H9 (cell line): Measurements from ENCODE around the gene LRP1B. TPM values are rescaled to one million over a fixed set of nuclear protein-coding genes. Genes with fewer than 3 reads are reported as not detected.

Experiments
- DNase-seq: peaks from one replicate; pipeline ENCODE4 v3.0.0-alpha.2; 2017
- H2AFZ ChIP-seq: one replicate; pipeline ENCODE4 v1.6.1; 2013; ENCODE audit warnings: mild to moderate bottlenecking, low read length, control low read depth, moderate library complexity
- H2AK5ac ChIP-seq: 2 replicates; pipeline ENCODE4 v1.6.1; 2013; ENCODE audit warnings: low read length, control low read depth, mixed read lengths; ENCODE audit not compliant: insufficient read length
- H2BK120ac ChIP-seq: one replicate; pipeline ENCODE4 v1.6.1; 2013; ENCODE audit warnings: low read depth, mild to moderate bottlenecking, low read length, control low read depth, inconsistent platforms; ENCODE audit not compliant: poor library complexity, severe bottlenecking
- H2BK12ac ChIP-seq: 2 replicates; pipeline ENCODE4 v1.6.1; 2013; ENCODE audit warnings: low read length, control low read depth, mixed read lengths, low read depth; ENCODE audit not compliant: insufficient read length
- H2BK15ac ChIP-seq: 2 replicates; pipeline ENCODE4 v1.6.1; 2013; ENCODE audit warnings: low read depth, low read length, control low read depth
- H2BK20ac ChIP-seq: one replicate; pipeline ENCODE4 v1.6.1; 2013; ENCODE audit warnings: low read depth, mild to moderate bottlenecking, low read length, control low read depth, inconsistent platforms; ENCODE audit not compliant: poor library complexity, severe bottlenecking
- H2BK5ac ChIP-seq: 2 replicates; pipeline ENCODE4 v1.6.1; 2013; ENCODE audit warnings: low read length, control low read depth, mixed read lengths; ENCODE audit not compliant: insufficient read length
- H3K14ac ChIP-seq: 2 replicates; pipeline ENCODE4 v1.6.1; 2013; ENCODE audit warnings: low read length, control low read depth; ENCODE audit not compliant: insufficient read depth
- H3K18ac ChIP-seq: 2 replicates; pipeline ENCODE4 v1.6.1; 2013; ENCODE audit warnings: low read depth, mild to moderate bottlenecking, mixed read lengths, low read length, control low read depth; ENCODE audit not compliant: insufficient read length
- H3K23ac ChIP-seq: 2 replicates; pipeline ENCODE4 v1.6.1; 2013; ENCODE audit warnings: low read length, control low read depth, mixed read lengths, low read depth; ENCODE audit not compliant: insufficient read length
- H3K23me2 ChIP-seq: 2 replicates; pipeline ENCODE4 v1.6.1; 2013; ENCODE audit warnings: low read depth, mild to moderate bottlenecking, mixed read lengths, low read length, control low read depth; ENCODE audit not compliant: insufficient read length, poor library complexity, severe bottlenecking
- H3K27ac ChIP-seq: 2 replicates; pipeline ENCODE4 v1.5.1; 2013; ENCODE audit warnings: low read length, control low read depth, mixed read lengths, low read depth; ENCODE audit not compliant: insufficient read length
- H3K27me3 ChIP-seq: 2 replicates; pipeline ENCODE4 v1.6.1; 2013; ENCODE audit warnings: low read length, control low read depth, inconsistent platforms; ENCODE audit not compliant: insufficient read depth
- H3K4ac ChIP-seq: 2 replicates; pipeline ENCODE4 v1.6.1; 2013; ENCODE audit warnings: low read depth, mild to moderate bottlenecking, control low read depth, inconsistent platforms, low read length, moderate library complexity
- H3K4me1 ChIP-seq: 2 replicates; pipeline ENCODE4 v1.6.1; 2013; ENCODE audit warnings: low read length, control low read depth, inconsistent platforms; ENCODE audit not compliant: insufficient read depth
- H3K4me2 ChIP-seq: 2 replicates; pipeline ENCODE4 v1.6.1; 2013; ENCODE audit warnings: low read length, control low read depth, mixed read lengths; ENCODE audit not compliant: insufficient read length, insufficient read depth
- H3K56ac ChIP-seq: 2 replicates; pipeline ENCODE4 v1.6.1; 2013; ENCODE audit warnings: low read depth, mild to moderate bottlenecking, mixed read lengths, low read length, control low read depth; ENCODE audit not compliant: insufficient read length
- H3K79me1 ChIP-seq: 2 replicates; pipeline ENCODE4 v1.6.1; 2013; ENCODE audit warnings: low read depth, mild to moderate bottlenecking, moderate library complexity, low read length, control low read depth, inconsistent platforms; ENCODE audit not compliant: insufficient read depth, poor library complexity, severe bottlenecking
- H3K79me2 ChIP-seq: 2 replicates; pipeline ENCODE4 v1.6.1; 2013; ENCODE audit warnings: low read length, control low read depth, inconsistent platforms; ENCODE audit not compliant: insufficient read depth
- H3K9ac ChIP-seq: 2 replicates; pipeline ENCODE4 v1.6.1; 2013; ENCODE audit warnings: low read length, control low read depth, mixed read lengths; ENCODE audit not compliant: insufficient read length; ENCODE audit errors: extremely low read depth
- H3K9me3 ChIP-seq: one replicate; pipeline ENCODE4 v1.6.1; 2013; ENCODE audit warnings: low read depth, low read length, inconsistent platforms; ENCODE audit not compliant: control insufficient read depth
- H3T11ph ChIP-seq: one replicate; pipeline ENCODE4 v1.6.1; 2013; ENCODE audit warnings: mild to moderate bottlenecking, low read length, control low read depth, inconsistent platforms
- H4K20me1 ChIP-seq: one replicate; pipeline ENCODE4 v1.6.1; 2013; ENCODE audit not compliant: control insufficient read depth, insufficient read length, insufficient read depth
- H4K5ac ChIP-seq: 2 replicates; pipeline ENCODE4 v1.6.1; 2013; ENCODE audit warnings: low read depth, mild to moderate bottlenecking, mixed read lengths, low read length, control low read depth; ENCODE audit not compliant: insufficient read length
- H4K8ac ChIP-seq: replicated peaks from 2 replicates; pipeline ENCODE4 v1.6.1; 2013; ENCODE audit warnings: low read length, control low read depth, mixed read lengths, low read depth; ENCODE audit not compliant: insufficient read length
- H4K91ac ChIP-seq: 2 replicates; pipeline ENCODE4 v1.6.1; 2013; ENCODE audit warnings: low read depth, mild to moderate bottlenecking, moderate library complexity, mixed read lengths, low read length, control low read depth; ENCODE audit not compliant: insufficient read length
- H3K27ac Mint-ChIP-seq, 3 experiments: 2 replicates in 2 of 3; 3 replicates in 1 of 3; pipeline ENCODE4 v1.8.0; 2020 to 2021; ENCODE audit warnings: mixed read lengths in 3 of 3, mild to moderate bottlenecking in 1 of 3, moderate library complexity in 1 of 3
- H3K27me3 Mint-ChIP-seq: 2 replicates; pipeline ENCODE4 v1.8.0; 2021; ENCODE audit warnings: low read depth, mild to moderate bottlenecking, moderate library complexity, mixed read lengths
- H3K36me3 Mint-ChIP-seq, 3 experiments: 2 replicates in 2 of 3; 3 replicates in 1 of 3; pipeline ENCODE4 v1.8.0; 2020 to 2021; ENCODE audit warnings: low read depth in 3 of 3, mixed read lengths in 3 of 3; ENCODE audit not compliant: insufficient read depth in 1 of 3
- H3K4me1 Mint-ChIP-seq, 2 experiments: 2 replicates each; pipeline ENCODE4 v1.8.0; 2020; ENCODE audit warnings: mixed read lengths in 2 of 2
- H3K4me3 Mint-ChIP-seq, 2 experiments: 2 replicates in 1 of 2; 3 replicates in 1 of 2; pipeline ENCODE4 v1.8.0; 2020 to 2021; ENCODE audit warnings: mild to moderate bottlenecking in 2 of 2, mixed read lengths in 2 of 2, moderate library complexity in 1 of 2
- H3K9me3 Mint-ChIP-seq, 2 experiments: 2 replicates in 1 of 2; 3 replicates in 1 of 2; pipeline ENCODE4 v1.8.0; 2020; ENCODE audit warnings: mild to moderate bottlenecking in 2 of 2, mixed read lengths in 2 of 2, moderate library complexity in 1 of 2
- total RNA-seq: library from RNA; stranded (reverse); gene quantifications from 2 replicates; pipeline ENCODE4 v1.2.1, GENCODE V29; 2021
- TF ChIP-seq, protein P1 (sequence below): fragments of 200-600 bp; sonication (generic); conservative IDR thresholded peaks from 3 replicates; pipeline ENCODE4 v1.8.0; 2021; ENCODE audit warnings: antibody characterized with exemption, mild to moderate bottlenecking

The LRP1B gene
- total RNA-seq, 1 experiment from 2014 or later = not detected

GRCh38 chr2:142127248-142127647 lies 3.6 kb downstream of the LRP1B start:
- Histone ChIP-seq H3K79me2 (no peaks in the 10 kb centered on the region), H2AK5ac (no peak overlapping the region), H2AFZ (no peak overlapping the region), H2BK15ac (no peak overlapping the region), H3K79me1 (no peaks in the 10 kb centered on the region), H4K8ac (no peak overlapping the region), H2BK5ac (no peak overlapping the region), H3K4me1 (no peaks in the 10 kb centered on the region), H3K27me3 (peaks cover 11% of the 10 kb centered on the region; the same call in 1 of the 2 replicates), H3K18ac (no peak overlapping the region), H4K91ac (no peak overlapping the region), H3K23me2 (peaks cover 17% of the 10 kb centered on the region), H3K27ac (no peak overlapping the region), H3T11ph (no peak overlapping the region), H3K56ac (no peak overlapping the region), H3K14ac (no peak overlapping the region), H4K5ac (no peak overlapping the region), H4K20me1 (no peaks in the 10 kb centered on the region), H3K9me3 (no peaks in the 10 kb centered on the region), H3K9ac (no peak overlapping the region), H2BK120ac (no peak overlapping the region), H3K23ac (no peak overlapping the region), H3K4me2 (no peak overlapping the region), H2BK12ac (no peak overlapping the region), H2BK20ac (no peak overlapping the region), H3K4ac (no peak overlapping the region)
- Mint-ChIP-seq H3K4me3 (no peak overlapping the region), H3K4me1 (peaks cover 14 to 16% of the 10 kb centered on the region in 2 experiments), H3K9me3 (no peaks in the 10 kb centered on the region; a peak in 2 of 5 replicates), H3K36me3 (no peaks in the 10 kb centered on the region), H3K27me3 (peaks cover 60% of the 10 kb centered on the region), H3K27ac (no peak overlapping the region)
- TF ChIP-seq, protein P1, sequence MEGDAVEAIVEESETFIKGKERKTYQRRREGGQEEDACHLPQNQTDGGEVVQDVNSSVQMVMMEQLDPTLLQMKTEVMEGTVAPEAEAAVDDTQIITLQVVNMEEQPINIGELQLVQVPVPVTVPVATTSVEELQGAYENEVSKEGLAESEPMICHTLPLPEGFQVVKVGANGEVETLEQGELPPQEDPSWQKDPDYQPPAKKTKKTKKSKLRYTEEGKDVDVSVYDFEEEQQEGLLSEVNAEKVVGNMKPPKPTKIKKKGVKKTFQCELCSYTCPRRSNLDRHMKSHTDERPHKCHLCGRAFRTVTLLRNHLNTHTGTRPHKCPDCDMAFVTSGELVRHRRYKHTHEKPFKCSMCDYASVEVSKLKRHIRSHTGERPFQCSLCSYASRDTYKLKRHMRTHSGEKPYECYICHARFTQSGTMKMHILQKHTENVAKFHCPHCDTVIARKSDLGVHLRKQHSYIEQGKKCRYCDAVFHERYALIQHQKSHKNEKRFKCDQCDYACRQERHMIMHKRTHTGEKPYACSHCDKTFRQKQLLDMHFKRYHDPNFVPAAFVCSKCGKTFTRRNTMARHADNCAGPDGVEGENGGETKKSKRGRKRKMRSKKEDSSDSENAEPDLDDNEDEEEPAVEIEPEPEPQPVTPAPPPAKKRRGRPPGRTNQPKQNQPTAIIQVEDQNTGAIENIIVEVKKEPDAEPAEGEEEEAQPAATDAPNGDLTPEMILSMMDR = no peak
- DNase-seq = no peak
